NCI-H1930 (cell line): ENCODE measurements around the gene AQP5.

Source experiments
- DNase-seq, 2 experiments: peaks; one replicate each; lab custom pipeline; 2025; lab: John Stamatoyannopoulos, UW

The AQP5 gene

GRCh38 chr12:49950273-49951251 is 11.1 kb upstream of the AQP5 start, which contains the start of gene AQP2:
Gene AQP2 (plus strand): TSS chr12:49950737. CDS start chr12:49950831, 94 bp downstream.
- no peak for DNase-seq

- DNase-seq: no peak
Observed at GRCh38 chr12:49951411-49952240, 10.0 kb upstream of the AQP5 start.

- no peak for DNase-seq
Observed at GRCh38 chr12:49952391-49953055, 9.1 kb upstream of the AQP5 start.

GRCh38 chr12:49953151-49953550 is 8.5 kb upstream of the AQP5 start:
- DNase-seq: no peak

- DNase-seq: no peak
Observed at GRCh38 chr12:49953961-49954846, 7.5 kb upstream of the AQP5 start.

GRCh38 chr12:49954863-49955830 is 6.5 kb upstream of the AQP5 start:
- DNase-seq: no peak

- no peak for DNase-seq
Observed at GRCh38 chr12:49955899-49956662, 5.6 kb upstream of the AQP5 start.

GRCh38 chr12:49956663-49957569 is 4.8 kb upstream of the AQP5 start:
- DNase-seq: no peak

- DNase-seq: no peak
Observed at GRCh38 chr12:49957570-49957967, 4.1 kb upstream of the AQP5 start.

GRCh38 chr12:49959685-49960473 is 1.8 kb upstream of the AQP5 start:
- DNase-seq: no peak

- DNase-seq: no peak
Observed at GRCh38 chr12:49960474-49961110, 1.1 kb upstream of the AQP5 start.

- no peak for DNase-seq
Observed at GRCh38 chr12:49961993-49962764, 507 bp downstream of the AQP5 start.

- no peak for DNase-seq
Observed at GRCh38 chr12:49962861-49963765, 1.4 kb downstream of the AQP5 start.

GRCh38 chr12:49963976-49964815 is 2.5 kb downstream of the AQP5 start:
- DNase-seq: no peak
